Measurements from ENCODE around the gene CCDC92. TPM values are rescaled to one million over a fixed set of nuclear protein-coding genes. Genes with fewer than 3 reads are reported as not detected.

The CCDC92 gene
- total and polyA plus RNA-seq, 2 experiments from 2014 or later, result 16.9 to 60.2 TPM

- H3K27ac ChIP-seq, result no peak overlapping the region
- H3K9me2 ChIP-seq (replicated peaks; ENCODE audit: insufficient read depth), result no peaks in the 10 kb centered on the region
- no peaks in the 10 kb centered on the region for H3K36me3 ChIP-seq (replicated peaks; ENCODE audit: insufficient read depth, low read depth)
- no peak overlapping the region for H3K4me2 ChIP-seq
- no peak for DNase-seq (ENCODE audit: low spot score)
- H4K20me1 ChIP-seq (ENCODE audit: insufficient read depth, poor library complexity, severe bottlenecking), result no peaks in the 10 kb centered on the region
- WGBS (ENCODE audit: low lambda C conversion rate, missing lambda C conversion rate), result 87% methylated on average over 12 of the region's 12 CpGs
- no peaks in the 10 kb centered on the region for H3K4me1 ChIP-seq (ENCODE audit: insufficient read depth)
- TF ChIP-seq EZH2 (IDR thresholded peaks at IDR 0.05; ENCODE audit: borderline replicate concordance) (no peak), EZH2phosphoT487 (IDR thresholded peaks at IDR 0.05; ENCODE audit: low read depth, severe bottlenecking, unreplicated experiment) (no peak), CTCF (IDR thresholded peaks at IDR 0.05; ENCODE audit: poor library complexity) (no peak)
- no peaks in the 10 kb centered on the region for H3K27me3 ChIP-seq
- H3K79me2 ChIP-seq, result no peaks in the 10 kb centered on the region
- H3K4me3 ChIP-seq, result no peak overlapping the region
- H3K9me3 ChIP-seq (ENCODE audit: low read depth), result no peaks in the 10 kb centered on the region
- H2AFZ ChIP-seq, result no peak overlapping the region
Measured at GRCh38 chr12:123889848-123890535, 82.6 kb downstream of the CCDC92 start.

- Histone ChIP-seq H2AFZ (no peak overlapping the region), H3K4me3 (no peak overlapping the region), H3K79me2 (no peaks in the 10 kb centered on the region), H3K27ac (no peak overlapping the region), H3K4me2 (no peak overlapping the region), H3K9me3 (ENCODE audit: low read depth) (no peaks in the 10 kb centered on the region), H3K9me2 (replicated peaks; ENCODE audit: insufficient read depth) (no peaks in the 10 kb centered on the region), H3K4me1 (ENCODE audit: insufficient read depth) (no peaks in the 10 kb centered on the region), H3K36me3 (replicated peaks; ENCODE audit: insufficient read depth, low read depth) (no peaks in the 10 kb centered on the region), H4K20me1 (ENCODE audit: insufficient read depth, poor library complexity, severe bottlenecking) (no peaks in the 10 kb centered on the region), H3K27me3 (no peaks in the 10 kb centered on the region)
- DNase-seq (ENCODE audit: low spot score), result no peak
- 80% methylated on average over 12 of the region's 12 CpGs for WGBS (ENCODE audit: low lambda C conversion rate, missing lambda C conversion rate)
- no peak for TF ChIP-seq EZH2phosphoT487 (IDR thresholded peaks at IDR 0.05; ENCODE audit: low read depth, severe bottlenecking, unreplicated experiment)
- no peak for TF ChIP-seq EZH2 (IDR thresholded peaks at IDR 0.05; ENCODE audit: borderline replicate concordance)
- no peak for TF ChIP-seq CTCF (IDR thresholded peaks at IDR 0.05; ENCODE audit: poor library complexity)
Measured at GRCh38 chr12:123888989-123889388, 83.6 kb downstream of the CCDC92 start.

- Histone ChIP-seq H3K4me2 (no peak overlapping the region), H3K4me3 (no peak overlapping the region), H4K20me1 (ENCODE audit: insufficient read depth, poor library complexity, severe bottlenecking) (no peaks in the 10 kb centered on the region), H3K79me2 (no peaks in the 10 kb centered on the region), H2AFZ (no peak overlapping the region), H3K27me3 (no peaks in the 10 kb centered on the region), H3K4me1 (ENCODE audit: insufficient read depth) (no peaks in the 10 kb centered on the region), H3K9me3 (ENCODE audit: low read depth) (no peaks in the 10 kb centered on the region), H3K9me2 (replicated peaks; ENCODE audit: insufficient read depth) (no peaks in the 10 kb centered on the region), H3K36me3 (replicated peaks; ENCODE audit: insufficient read depth, low read depth) (no peaks in the 10 kb centered on the region), H3K27ac (no peak overlapping the region)
- TF ChIP-seq EZH2phosphoT487 (IDR thresholded peaks at IDR 0.05; ENCODE audit: low read depth, severe bottlenecking, unreplicated experiment) (no peak), EZH2 (IDR thresholded peaks at IDR 0.05; ENCODE audit: borderline replicate concordance) (no peak), CTCF (IDR thresholded peaks at IDR 0.05; ENCODE audit: poor library complexity) (no peak)
- DNase-seq (ENCODE audit: low spot score), result no peak
- 82% methylated on average over 22 of the region's 22 CpGs for WGBS (ENCODE audit: low lambda C conversion rate, missing lambda C conversion rate)
Measured at GRCh38 chr12:123886931-123887582, 85.6 kb downstream of the CCDC92 start.

Data from hepatocyte (in vitro differentiated cells).